ENCODE results near the gene XPO1.

DNA sequence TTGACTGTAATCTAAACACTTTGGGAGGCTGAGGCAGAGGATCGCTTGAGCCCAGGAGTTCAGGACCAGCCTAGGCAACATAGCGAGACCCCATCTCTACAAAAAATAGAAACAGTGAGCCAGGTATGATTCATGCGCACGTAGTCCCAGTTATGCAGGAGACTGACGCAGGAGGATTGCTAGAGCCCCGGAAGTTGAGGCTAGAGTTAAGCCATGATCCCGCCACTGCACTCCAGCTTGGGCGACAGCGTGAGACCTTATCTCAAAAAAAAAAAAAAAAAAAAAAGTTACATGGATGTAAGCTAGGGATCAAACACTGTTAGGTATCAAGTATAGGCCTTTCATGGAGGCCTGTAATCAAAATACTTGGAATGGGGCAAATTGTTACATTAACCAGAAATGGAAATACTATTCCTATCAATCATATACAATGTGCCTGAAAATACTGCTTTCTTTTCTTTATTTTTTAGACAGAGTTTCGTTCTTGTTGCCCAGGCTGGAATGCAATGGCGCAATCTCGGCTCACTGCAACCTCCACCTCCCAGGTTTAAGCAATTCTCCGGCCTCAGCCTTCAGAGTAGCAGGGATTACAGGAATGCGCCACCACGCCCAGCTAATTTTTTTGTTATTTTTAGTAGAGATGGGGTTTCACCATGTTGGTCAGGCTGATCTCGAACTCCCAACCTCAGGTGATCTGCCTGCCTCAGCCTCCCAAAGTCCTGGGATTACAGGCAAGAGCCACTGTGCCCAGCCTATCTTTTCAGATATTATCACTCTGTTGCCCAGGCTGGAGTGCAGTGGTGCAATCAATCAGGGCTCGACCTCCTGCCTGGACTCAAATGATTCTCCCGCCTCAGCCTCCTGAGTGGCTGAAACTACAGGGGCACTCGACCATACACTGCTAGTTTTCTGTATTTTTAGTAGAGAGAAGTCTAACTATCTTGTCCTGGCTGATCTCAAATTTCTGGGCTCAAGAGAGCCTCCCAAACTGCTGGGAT lies 27.2 kb downstream of the XPO1 start:
- TF ChIP-seq CTCF (IDR thresholded peaks at IDR 0.05) = no peak
- TF ChIP-seq EP300 (IDR thresholded peaks at IDR 0.05) = no peak
- TF ChIP-seq POLR2A (IDR thresholded peaks at IDR 0.05) = no peak

All from upper lobe of left lung (tissue), 4 donors.